HG03103 (cell line): ENCODE measurements around the gene SREK1IP1.

Source experiments
- ATAC-seq: cut with Tn5 transposase; IDR thresholded peaks from one replicate; pipeline ENCODE4 v1.9.1; 2021; ENCODE audit warnings: low read depth; ENCODE audit not compliant: unreplicated experiment

The SREK1IP1 gene

DNA sequence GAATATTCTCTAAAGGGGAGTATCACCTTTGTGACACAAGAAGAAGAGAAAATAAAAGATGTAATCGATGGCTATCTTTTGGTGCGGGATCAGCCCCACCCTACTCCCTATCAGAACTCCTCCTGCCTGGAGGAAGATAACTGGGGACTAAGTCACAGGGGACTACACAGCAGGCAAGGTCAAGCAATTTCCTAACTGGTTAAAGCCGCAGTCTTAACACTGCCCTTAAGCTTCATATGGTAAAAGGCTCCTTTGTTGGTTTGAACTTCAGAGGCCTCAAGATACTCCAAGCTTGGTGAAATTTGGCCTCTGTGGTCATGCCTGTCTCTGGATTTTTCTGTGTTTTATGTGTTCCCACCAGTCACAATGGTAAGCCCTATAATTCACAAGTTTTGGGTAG is 79.5 kb downstream of the SREK1IP1 start:
- ATAC-seq = no peak

- ATAC-seq = no peak
Observed at GRCh38 chr5:64688391-64688790, 80.1 kb downstream of the SREK1IP1 start.

DNA sequence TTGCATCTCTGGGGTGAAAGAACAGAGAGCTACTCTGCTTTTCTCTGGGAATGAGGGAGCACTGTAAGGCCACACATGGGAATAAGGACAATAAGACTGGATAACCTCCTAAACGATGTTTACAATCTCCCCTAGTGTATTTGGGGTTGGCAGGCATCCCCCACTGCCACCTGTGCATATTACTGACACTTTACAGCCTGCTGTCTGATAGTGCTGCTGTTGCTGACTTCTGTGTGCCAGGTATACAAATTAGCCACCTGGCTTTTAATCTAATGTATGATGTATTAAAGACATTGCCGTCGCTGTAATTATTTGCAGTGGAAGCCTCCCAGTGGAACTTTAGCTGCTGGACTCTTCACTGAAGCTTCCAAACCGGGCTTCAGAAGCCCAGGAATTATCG is 82.6 kb downstream of the SREK1IP1 start:
- no peak for ATAC-seq

DNA sequence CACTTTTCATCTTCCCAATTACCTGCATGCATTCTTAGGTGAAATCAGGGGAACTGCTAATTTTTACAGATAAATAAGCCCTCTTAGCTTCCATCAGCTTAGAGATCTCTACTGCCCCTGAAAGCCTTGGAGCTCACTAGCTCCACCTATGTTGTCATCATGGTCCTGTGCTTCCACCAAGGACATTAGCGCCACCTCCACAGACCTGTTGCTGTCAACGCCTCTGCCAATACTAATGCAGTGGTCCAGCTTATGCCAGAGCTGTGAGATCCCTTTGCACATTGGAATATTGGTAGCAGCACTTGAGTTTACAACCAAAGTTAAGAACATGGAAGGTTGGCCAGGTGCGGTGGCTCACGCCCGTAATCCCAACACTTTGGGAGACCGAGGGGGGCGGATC is 85.9 kb downstream of the SREK1IP1 start:
- ATAC-seq = no peak

GRCh38 chr5:64680289-64680688 is 88.2 kb downstream of the SREK1IP1 start:
- ATAC-seq = no peak

GRCh38 chr5:64678374-64678773 is 90.1 kb downstream of the SREK1IP1 start:
- ATAC-seq = no peak

GRCh38 chr5:64671678-64672077 is 96.8 kb downstream of the SREK1IP1 start:
- no peak for ATAC-seq

- no peak for ATAC-seq
Observed at GRCh38 chr5:64670277-64670676, 98.2 kb downstream of the SREK1IP1 start.
